ENCODE measurements around the gene PCCA.

DNA sequence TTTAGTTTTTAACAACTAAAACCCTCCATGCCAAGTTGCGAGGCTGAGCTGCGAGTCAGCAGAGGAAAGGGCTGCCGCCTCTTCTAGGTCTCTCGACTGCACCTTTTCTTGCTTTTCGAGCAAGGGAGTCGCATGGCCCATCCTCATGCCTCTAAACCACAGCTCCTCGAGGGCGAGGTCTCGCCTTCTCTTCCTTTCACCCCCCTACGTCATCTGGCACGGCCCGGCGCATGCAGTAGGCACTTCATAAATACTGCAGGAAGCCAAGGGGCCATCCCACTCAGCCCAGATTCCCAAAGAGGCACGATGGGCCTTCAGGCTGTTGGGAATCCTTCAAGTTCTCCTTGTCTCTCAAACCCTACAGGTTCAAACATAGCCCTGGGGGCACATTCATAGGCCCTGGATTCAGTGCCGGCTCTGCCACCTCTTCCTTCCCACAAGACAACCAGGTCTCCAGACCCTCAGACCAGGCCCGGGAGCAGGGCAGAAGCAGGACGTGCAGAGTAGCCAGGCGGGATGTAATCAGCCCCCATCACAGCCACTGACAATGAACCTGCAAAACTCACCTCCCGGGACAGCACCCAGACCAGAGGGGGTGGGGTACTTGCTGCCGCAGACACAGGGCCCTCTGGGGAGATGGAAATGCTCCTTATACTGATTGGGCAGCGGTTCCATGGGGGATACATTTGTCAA lies 458.0 kb downstream of the PCCA start:
- TF ChIP-seq POLR2A (IDR thresholded peaks at IDR 0.05), result no peak
- TF ChIP-seq, protein P1, sequence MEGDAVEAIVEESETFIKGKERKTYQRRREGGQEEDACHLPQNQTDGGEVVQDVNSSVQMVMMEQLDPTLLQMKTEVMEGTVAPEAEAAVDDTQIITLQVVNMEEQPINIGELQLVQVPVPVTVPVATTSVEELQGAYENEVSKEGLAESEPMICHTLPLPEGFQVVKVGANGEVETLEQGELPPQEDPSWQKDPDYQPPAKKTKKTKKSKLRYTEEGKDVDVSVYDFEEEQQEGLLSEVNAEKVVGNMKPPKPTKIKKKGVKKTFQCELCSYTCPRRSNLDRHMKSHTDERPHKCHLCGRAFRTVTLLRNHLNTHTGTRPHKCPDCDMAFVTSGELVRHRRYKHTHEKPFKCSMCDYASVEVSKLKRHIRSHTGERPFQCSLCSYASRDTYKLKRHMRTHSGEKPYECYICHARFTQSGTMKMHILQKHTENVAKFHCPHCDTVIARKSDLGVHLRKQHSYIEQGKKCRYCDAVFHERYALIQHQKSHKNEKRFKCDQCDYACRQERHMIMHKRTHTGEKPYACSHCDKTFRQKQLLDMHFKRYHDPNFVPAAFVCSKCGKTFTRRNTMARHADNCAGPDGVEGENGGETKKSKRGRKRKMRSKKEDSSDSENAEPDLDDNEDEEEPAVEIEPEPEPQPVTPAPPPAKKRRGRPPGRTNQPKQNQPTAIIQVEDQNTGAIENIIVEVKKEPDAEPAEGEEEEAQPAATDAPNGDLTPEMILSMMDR (IDR thresholded peaks at IDR 0.05), result no peak
- TF ChIP-seq POLR2AphosphoS5 (IDR thresholded peaks at IDR 0.05), result no peak

Measured in breast epithelium (tissue), 3 donors.